Measurements from ENCODE around the gene ABL1.
"Not testable (repeated sequence)": the region's sequence is repeated elsewhere in the genome, so short reads cannot be mapped to it uniquely, and the experiment has no call there.

ABL1 gene

DNA sequence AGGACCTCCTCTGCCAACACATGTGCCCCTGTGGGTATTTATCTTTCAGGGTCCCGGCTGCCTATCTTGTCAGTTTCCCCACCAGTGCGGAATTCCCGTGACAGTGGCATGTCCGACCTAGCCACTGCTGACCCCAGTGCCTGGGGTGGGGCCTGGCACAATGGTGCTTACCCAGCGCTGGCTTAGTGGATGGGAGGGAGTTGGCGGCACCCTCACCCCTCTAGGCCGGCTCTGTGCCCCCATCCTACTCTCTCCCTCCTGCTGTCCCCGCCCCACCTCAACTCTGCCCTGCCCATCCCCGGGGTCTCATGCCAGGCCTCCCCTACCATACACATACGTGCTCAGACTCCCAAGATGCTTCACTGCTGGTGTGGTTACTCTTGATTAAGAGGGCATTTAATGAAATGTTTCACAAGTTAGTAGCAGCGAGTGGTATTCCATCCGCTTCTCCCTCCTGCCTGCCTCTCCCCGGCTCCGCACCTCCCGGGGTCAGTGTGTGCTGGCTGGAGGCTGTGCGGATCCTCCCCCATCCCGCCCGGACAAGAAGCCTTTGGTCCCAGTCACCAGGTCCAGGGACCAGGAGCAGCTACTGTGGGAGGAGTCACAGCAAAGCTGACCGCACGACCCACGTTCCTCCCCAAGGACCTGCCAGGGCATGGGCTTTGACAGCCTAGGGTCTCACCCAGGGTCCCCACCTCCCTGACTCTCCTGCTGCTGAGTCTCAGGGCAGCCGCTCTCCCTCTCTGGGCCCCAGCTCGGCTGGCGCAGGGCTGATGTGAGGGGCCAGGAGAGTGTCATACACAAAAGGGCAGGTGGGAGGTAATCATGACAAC, 71.1 kb downstream of the ABL1 start:
- no peak for DNase-seq

- DNase-seq, result no peak
Measured at GRCh38 chr9:130906735-130907416, 71.8 kb downstream of the ABL1 start.

DNA sequence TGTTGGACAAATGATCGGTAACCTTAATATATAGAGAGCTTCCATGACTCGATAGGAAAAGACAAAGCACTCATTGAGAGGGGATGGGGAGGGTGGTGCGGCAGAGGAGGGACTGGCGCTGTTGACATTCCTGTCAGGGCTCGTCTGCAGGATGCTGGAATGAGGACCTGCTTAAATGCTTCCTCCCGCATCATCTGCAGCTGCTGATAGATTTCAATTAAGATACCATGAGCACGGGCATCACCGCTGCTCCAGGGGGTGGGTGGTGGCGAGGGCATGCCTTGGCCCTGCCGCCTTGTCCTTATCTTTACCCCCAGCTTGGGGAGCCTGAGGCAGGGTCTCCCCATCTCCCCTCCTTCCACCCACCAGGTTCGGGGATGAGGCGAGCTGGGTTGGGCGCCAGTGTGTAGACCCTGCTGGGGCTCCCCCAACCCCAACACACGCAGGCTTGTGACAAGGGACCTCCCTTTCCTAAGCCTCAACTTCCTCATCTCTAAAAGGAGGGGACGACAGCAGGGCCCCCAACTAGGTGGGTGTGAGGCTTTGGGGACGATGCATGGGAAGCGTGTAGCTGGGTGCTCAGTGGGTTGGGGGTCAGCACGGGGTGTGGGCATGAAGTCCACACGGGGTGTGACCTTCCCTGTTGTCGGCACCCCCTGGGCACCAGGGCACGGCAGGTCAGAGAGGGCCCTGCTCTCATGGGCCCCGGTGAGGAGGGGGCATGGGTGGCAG, 73.3 kb downstream of the ABL1 start:
- no peak for DNase-seq

GRCh38 chr9:130908878-130909355, 73.9 kb downstream of the ABL1 start:
- DNase-seq, result no peak

- DNase-seq, result not testable (repeated sequence)
Measured at GRCh38 chr9:130910041-130910440, 75.0 kb downstream of the ABL1 start.

DNA sequence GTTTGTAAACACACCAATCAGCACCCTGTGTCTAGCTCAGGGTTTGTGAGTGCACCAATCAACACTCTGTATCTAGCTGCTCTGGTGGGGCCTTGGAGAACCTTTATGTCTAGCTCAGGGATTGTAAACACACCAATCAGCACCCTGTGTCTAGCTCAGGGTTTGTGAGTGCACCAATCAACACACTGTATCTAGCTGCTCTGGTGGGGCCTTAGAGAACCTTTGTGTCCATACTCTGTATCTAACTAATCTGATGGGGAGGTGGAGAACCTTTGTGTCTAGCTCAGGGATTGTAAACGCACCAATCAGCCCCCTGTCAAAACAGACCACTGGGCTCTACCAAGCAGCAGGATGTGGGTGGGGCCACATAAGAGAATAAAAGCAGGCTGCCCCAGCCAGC, 75.6 kb downstream of the ABL1 start:
- not testable (repeated sequence) for DNase-seq

- DNase-seq, result no peak
Measured at GRCh38 chr9:130911254-130912049, 76.4 kb downstream of the ABL1 start.

- no peak for DNase-seq
Measured at GRCh38 chr9:130912932-130913598, 78.0 kb downstream of the ABL1 start.

DNA sequence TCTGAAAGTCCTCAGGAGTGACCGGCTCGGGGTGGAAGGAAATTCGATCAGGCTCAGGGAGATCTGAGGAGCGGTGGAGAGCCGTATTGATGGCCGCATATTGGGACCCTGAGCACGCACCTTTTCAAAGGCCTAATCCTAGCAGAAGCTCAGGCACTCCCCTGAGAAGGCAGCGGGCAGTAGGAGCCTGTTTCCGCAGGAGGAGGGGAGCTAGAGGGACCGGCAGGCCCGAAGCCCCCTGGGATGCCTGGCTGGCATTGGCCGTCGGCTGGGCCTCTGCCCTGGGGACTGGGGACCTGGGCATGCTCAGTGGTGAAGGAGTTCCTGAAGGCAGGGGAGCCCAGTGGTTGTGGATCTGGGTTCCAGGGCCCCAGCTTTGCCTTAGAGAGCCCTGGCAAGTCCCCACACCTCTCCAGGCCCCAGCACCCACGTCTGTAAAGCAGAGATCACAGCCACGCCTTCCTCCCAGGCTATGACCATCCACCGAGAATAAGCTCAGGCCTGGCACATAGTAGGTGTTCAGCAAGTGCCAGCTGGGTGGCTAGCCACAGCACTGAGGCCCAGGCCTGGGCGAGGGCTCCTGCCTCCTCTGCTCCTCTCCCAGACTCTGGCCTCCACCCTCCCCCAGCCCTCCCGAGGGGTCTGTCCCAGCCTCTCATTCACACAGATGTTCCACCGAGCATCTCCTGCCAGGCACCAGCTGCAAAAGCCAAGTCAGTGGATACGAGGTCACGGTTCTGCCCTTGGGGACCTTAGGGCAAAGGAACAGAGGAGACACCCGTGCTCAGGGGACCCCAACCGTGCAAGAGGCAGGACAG, 78.8 kb downstream of the ABL1 start:
- DNase-seq, result no peak

DNA sequence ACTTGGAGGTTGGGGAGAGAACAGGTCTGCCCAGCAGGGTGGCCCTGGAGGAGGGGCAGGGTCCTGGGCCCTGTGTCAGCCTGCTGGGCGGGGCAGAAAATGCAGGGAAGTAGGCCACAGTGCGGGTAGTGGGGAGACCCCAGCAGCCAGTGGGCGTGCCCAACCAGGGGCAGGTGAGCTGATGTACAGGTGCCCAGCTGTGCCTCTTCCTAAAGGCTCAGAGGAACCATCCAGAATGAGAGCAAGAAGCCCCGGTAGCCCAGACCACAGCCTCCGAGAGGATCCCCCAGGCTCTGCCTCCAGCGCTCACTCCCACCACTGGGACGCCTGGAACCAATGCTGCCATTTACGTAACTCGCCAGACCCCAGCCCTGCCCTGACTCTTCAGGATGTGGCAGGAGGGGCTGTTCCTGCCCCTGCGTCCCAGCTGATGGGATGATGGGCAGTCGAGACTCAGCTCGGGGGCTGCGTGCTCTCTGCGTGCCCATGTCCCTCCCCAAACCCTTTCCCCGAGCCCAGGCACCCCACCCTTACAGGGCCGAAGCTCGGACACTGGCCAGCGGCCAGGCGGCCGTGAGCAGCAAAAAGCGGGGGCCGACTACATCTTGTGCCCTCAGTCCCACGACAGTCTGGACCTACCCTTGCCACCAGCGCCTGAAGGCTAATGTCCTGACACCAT, 79.5 kb downstream of the ABL1 start:
- DNase-seq, result no peak

GRCh38 chr9:130915096-130915447, 80.0 kb downstream of the ABL1 start:
- DNase-seq, result no peak

DNA sequence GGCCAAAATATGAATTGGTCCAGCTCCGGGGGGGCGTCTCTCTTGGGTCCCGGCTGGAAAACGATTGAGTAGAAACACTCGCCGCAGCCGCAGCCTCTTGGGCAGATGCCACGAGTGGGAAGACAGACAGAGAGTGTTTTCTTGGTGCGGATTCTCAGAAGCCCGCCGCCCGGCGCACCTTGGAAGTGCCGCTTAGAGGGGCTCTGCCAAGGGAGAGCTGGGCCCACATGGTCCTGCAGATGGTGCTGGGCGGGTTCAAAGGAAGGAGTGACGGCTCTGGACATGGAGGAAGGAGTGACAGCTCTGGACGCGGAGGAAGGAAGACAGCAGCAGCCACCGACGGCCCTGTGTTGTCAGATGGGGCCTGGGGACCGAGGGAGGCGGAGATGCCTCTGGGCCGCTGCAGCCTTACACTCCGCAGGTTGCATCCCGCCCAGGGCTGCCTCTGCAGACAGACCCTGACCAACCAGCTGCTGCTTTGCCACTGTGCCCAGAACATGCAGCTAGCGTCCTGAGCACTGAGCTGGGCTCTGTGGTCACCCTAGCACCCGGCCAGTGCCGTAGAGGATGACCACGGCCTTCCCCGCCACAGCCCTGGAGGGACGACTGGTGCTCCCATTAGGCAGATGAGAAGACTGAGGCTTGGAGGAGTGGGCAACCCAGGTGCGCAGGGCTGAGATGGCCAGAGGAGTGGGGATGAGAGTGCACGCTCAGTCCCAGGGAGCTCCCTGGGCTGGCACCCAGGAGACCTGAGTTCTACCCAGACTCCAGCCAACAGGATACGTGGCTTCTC, 82.3 kb downstream of the ABL1 start:
- no peak for DNase-seq

DNA sequence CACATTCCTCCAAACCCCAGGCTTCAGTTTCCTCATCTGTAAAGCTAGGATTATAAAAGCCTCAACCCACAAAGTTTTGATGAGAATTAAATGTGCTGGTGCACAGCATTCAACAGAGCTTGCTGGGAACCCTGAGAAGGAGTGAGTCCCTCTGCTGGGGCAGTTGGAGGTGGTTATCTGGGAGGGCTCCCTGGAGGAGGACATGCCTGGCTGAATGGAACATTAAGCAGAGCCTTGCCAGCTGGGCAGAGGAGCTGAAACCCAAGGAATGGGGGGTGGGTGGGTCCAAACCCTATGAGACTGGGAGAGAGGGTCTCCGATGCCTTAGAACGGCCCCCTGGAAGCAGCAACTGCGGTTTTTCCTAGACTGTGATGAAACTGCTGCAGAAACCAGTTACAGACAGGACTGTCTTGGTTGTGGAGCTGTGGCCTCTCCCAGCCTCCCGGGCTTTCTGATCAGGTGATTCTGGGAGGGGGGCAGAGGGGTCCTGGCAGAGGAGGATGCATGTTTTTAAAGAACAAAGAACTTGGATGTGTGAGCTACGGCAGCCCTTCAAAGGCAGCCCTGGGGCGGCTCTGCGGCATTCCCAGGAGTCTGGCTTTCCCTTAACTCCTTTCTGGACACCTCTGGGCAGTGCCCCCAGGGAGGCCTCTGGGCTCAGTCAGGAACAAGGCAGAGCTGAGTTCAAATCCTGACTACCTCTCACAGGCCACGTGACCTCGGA, 83.2 kb downstream of the ABL1 start:
- no peak for DNase-seq

GRCh38 chr9:130918826-130919558, 83.9 kb downstream of the ABL1 start:
- no peak for DNase-seq

- DNase-seq, result no peak
Measured at GRCh38 chr9:130919559-130920145, 84.6 kb downstream of the ABL1 start.

GRCh38 chr9:130920233-130920632, 85.2 kb downstream of the ABL1 start:
- no peak for DNase-seq

DNA sequence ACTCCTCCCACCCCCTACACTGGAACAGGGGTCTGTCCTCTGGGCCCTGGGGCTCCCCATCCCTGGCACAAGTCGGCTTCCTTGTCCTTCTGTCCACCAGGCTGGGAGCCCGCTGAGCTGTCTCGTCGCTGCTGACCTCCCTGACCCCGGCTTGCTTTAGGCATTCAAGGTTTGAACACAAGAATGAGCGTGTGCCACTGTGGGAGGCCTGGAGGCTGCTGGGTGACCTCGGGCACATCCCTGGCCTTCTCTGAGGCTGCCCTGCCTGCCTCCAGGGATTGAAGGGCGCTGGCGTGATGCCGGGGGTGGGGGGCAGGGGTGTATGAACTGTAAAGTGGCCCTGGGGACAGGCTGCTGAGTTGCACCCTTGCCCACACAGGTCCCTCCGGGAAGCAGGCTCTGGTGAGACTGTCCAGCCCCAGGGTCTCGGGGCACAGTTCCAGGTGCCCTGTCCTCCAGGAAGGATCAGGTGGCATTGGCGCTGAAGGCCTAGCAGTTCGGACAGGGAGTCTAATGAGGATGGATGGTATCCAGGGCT, 85.8 kb downstream of the ABL1 start:
- no peak for DNase-seq

Data from NCI-H748 treated with DMSO at 0.1 percent for 48 hours (cell line).